Stimulated activated CD4-positive, alpha-beta T cell treated with anti-CD3 and anti-CD28 coated beads, Interleukin-15, amount 100 ng/mL, for 24 hours (primary cell): ENCODE results near the gene NDUFV3.
"Not testable (repeated sequence)": the region's sequence is repeated elsewhere in the genome, so short reads cannot be mapped to it uniquely, and the experiment has no call there.

Experiments used
- DNase-seq: peaks from one replicate; pipeline ENCODE4 v3.0.0-alpha.2; 2020

NDUFV3 gene

GRCh38 chr21:42937960-42938605 lies 45.0 kb downstream of the NDUFV3 start:
- DNase-seq: no peak

GRCh38 chr21:42938606-42938995 lies 45.5 kb downstream of the NDUFV3 start:
- not testable (repeated sequence) for DNase-seq

GRCh38 chr21:42939582-42940413 lies 46.7 kb downstream of the NDUFV3 start:
- DNase-seq: no peak

- no peak for DNase-seq
Observed at GRCh38 chr21:42941696-42942085, 48.6 kb downstream of the NDUFV3 start.

GRCh38 chr21:42942244-42942643 lies 49.1 kb downstream of the NDUFV3 start:
- no peak for DNase-seq

- DNase-seq: not testable (repeated sequence)
Observed at GRCh38 chr21:42949094-42949755, 56.1 kb downstream of the NDUFV3 start.

- DNase-seq: not testable (repeated sequence)
Observed at GRCh38 chr21:42951193-42951592, 58.1 kb downstream of the NDUFV3 start.

GRCh38 chr21:42956824-42957630 lies 63.9 kb downstream of the NDUFV3 start:
- DNase-seq: no peak

- DNase-seq: not testable (repeated sequence)
Observed at GRCh38 chr21:42958122-42958521, 65.0 kb downstream of the NDUFV3 start.

GRCh38 chr21:42959728-42960127 lies 66.6 kb downstream of the NDUFV3 start:
- no peak for DNase-seq

- DNase-seq: no peak
Observed at GRCh38 chr21:42962380-42963007, 69.4 kb downstream of the NDUFV3 start.
